Psoas muscle (tissue), 8 donors: Measurements from ENCODE around the gene ZNF331. TPM values are rescaled to one million over a fixed set of nuclear protein-coding genes. Genes with fewer than 3 reads are reported as not detected.

Experiments
- ATAC-seq, 4 donors: fragments of 200-7000 bp; cut with Tn5 transposase; one replicate each; pipeline ENCODE4 v1.9.1; 2020; ENCODE audit warnings: moderate library complexity in 3 of 4, mild to moderate bottlenecking in 2 of 4
- DNase-seq, 2 donors: peaks; one replicate each; pipeline ENCODE4 v3.0.0-alpha.2; 2020
- H3K27ac ChIP-seq: fragments of 200-600 bp; one replicate; pipeline ENCODE4 v1.8.0; 2022
- H3K27me3 ChIP-seq, 3 donors: fragments of 200-600 bp in 1 of 3; one replicate each; pipeline versions ENCODE4 v1.6.1 to v1.8.0; 2013 to 2022; ENCODE audit warnings: low read length in 2 of 3, mild to moderate bottlenecking in 2 of 3, moderate library complexity in 1 of 3; ENCODE audit not compliant: insufficient read depth in 3 of 3
- H3K36me3 ChIP-seq, 2 donors: fragments of 200-600 bp in 1 of 2; one replicate each; pipeline versions ENCODE4 v1.6.1 to v1.8.0; 2013 to 2022; ENCODE audit warnings: low read depth in 1 of 2, mild to moderate bottlenecking in 1 of 2, moderate library complexity in 1 of 2; ENCODE audit not compliant: insufficient read depth in 1 of 2
- H3K4me1 ChIP-seq: fragments of 200-600 bp; one replicate; pipeline ENCODE4 v1.8.0; 2022
- H3K4me3 ChIP-seq: fragments of 200-600 bp; one replicate; pipeline ENCODE4 v1.8.0; 2022; ENCODE audit warnings: mild to moderate bottlenecking
- H3K9me3 ChIP-seq: fragments of 200-600 bp; one replicate; pipeline ENCODE4 v1.8.0; 2022
- CTCF ChIP-seq: fragments of 200-600 bp; IDR thresholded peaks from one replicate; pipeline ENCODE4 v1.8.0; 2022; ENCODE audit warnings: antibody characterized with exemption
- WGBS, 3 donors: extraction: QIAGEN DNeasy Blood & Tissue Kit; methylation state at CpG; one replicate each; pipeline versions ENCODE4 v1.1.6 to v1.1.7; 2013; 5-methylcytosine and 5-hydroxymethylcytosine counted together
- intact Hi-C, 2 donors: fragments of 100-400 bp; cut with DNase I; formaldehyde crosslinking; loops; one replicate each; pipeline versions ENCODE4 v1.11.0 to v1.14.2; 2022
- polyA plus RNA-seq, 3 donors: library from polyadenylated mRNA; stranded (reverse); fragments of 200-250 nt; gene quantifications; one replicate each; pipeline ENCODE4 v1.2.3, GENCODE V29; 2013
- total RNA-seq, 4 donors: library from RNA; stranded (reverse); fragmentation: NEBNext Ultra II Directional in 2 of 4; extraction: Animal tissue kit (Norgen Biotek cat#: 25700) in 2 of 4; gene quantifications; one replicate each; pipeline versions ENCODE4 v1.2.1 to v1.2.4, GENCODE V29; 2021 to 2023
- donor health status: healthy with polysubstance abuse.
- donor health status: DM: no; HTN: no; CAD: no; lungs with moderate emphysema.
- donor health status: Bipolar disorder and iron deficiency.
- donor health status: healthy.
- donor health status: DM: yes; HTN: yes; CAD: no.
- donor health status: DM: no; HTN: no; CAD: no.
- donor health status: DM: no; HTN: no; CAD: no.
- donor health status: DM: yes; HTN: yes; CAD: no.

ZNF331 gene
- total and polyA plus RNA-seq, 7 donors: 3.8 to 29.0 (median 8.7) TPM

- Histone ChIP-seq H3K4me1 (no peaks in the 10 kb centered on the region), H3K36me3 (peaks cover 0 to 10% of the 10 kb centered on the region in 2 donors), H3K9me3 (peaks cover 6% of the 10 kb centered on the region), H3K27me3 (no peaks in the 10 kb centered on the region), H3K4me3 (no peak overlapping the region), H3K27ac (no peak overlapping the region)
- no peak for TF ChIP-seq CTCF
- intact Hi-C loops: no loop called here
- DNase-seq (no peak), ATAC-seq (no peak)
- 87 to 93% (median 90%) methylated on average over 3 of the region's 3 CpGs for whole genome bisulfite sequencing, 3 donors
These were observed 45.2 kb downstream of the ZNF331 start for GRCh38 chr19:53583181-53583580.

- no peak overlapping the region for H3K27ac ChIP-seq
- ATAC-seq (no peak), DNase-seq (no peak)
- H3K4me1 ChIP-seq: no peaks in the 10 kb centered on the region
- no peak for TF ChIP-seq CTCF
- 89 to 92% (median 91%) methylated on average over 6 of the region's 6 CpGs for WGBS, 3 donors
- intact Hi-C loops: no loop called here
- no peaks in the 10 kb centered on the region for H3K36me3 ChIP-seq
- no peak overlapping the region for H3K4me3 ChIP-seq
- peaks cover 4% of the 10 kb centered on the region for H3K9me3 ChIP-seq
- H3K27me3 ChIP-seq: no peaks in the 10 kb centered on the region
These were observed 48.3 kb downstream of the ZNF331 start for GRCh38 chr19:53586277-53586691.

GRCh38 chr19:53594811-53595509, 57.0 kb downstream of the ZNF331 start:
- Histone ChIP-seq H3K9me3 (no peaks in the 10 kb centered on the region), H3K27me3 (no peaks in the 10 kb centered on the region), H3K27ac (no peak overlapping the region), H3K36me3 (no peaks in the 10 kb centered on the region), H3K4me3 (no peak overlapping the region), H3K4me1 (no peaks in the 10 kb centered on the region)
- 50 to 57% (median 52%) methylated on average over 13 to 14 of the region's 14 CpGs for WGBS, 3 donors
- DNase-seq (no peak), ATAC-seq (no peak)
- TF ChIP-seq CTCF: no peak
- intact Hi-C loops: loop anchor here in 1 of 2 donors (5.0 kb wide), 1 partner anchor 152 kb away; no protein-coding TSS in a partner anchor

- no peak overlapping the region for H3K27ac ChIP-seq
- DNase-seq (no peak), ATAC-seq (no peak)
- intact Hi-C loops: no loop called here
- no peak for TF ChIP-seq CTCF
- H3K9me3 ChIP-seq: no peaks in the 10 kb centered on the region
- H3K4me3 ChIP-seq: no peak overlapping the region
- no peaks in the 10 kb centered on the region for H3K27me3 ChIP-seq
- H3K4me1 ChIP-seq: no peaks in the 10 kb centered on the region
- 59 to 75% (median 65%) methylated on average over 9 of the region's 9 CpGs for WGBS, 3 donors
- H3K36me3 ChIP-seq: no peaks in the 10 kb centered on the region
These were observed 57.5 kb downstream of the ZNF331 start for GRCh38 chr19:53595510-53595867.

- Histone ChIP-seq H3K27me3 (no peaks in the 10 kb centered on the region), H3K4me1 (no peaks in the 10 kb centered on the region), H3K9me3 (no peaks in the 10 kb centered on the region), H3K27ac (no peak overlapping the region), H3K36me3 (no peaks in the 10 kb centered on the region), H3K4me3 (no peak overlapping the region)
- ATAC-seq: no peak
- TF ChIP-seq CTCF: no peak
- 63 to 77% (median 68%) methylated on average over 8 to 9 of the region's 9 CpGs for WGBS, 3 donors
- no peak for DNase-seq
- intact Hi-C loops: no loop called here
These were observed 58.1 kb downstream of the ZNF331 start for GRCh38 chr19:53596056-53596455.
